ENCODE measurements around the gene DCLK2. TPM values are rescaled to one million over a fixed set of nuclear protein-coding genes. Genes with fewer than 3 reads are reported as not detected.

Gene DCLK2
- total and polyA plus RNA-seq, 2 of the 8 experiments (the other 6 are each of a cell fraction or from before 2014, with no cell fraction given) = 0.32 to 0.37 TPM

DNA sequence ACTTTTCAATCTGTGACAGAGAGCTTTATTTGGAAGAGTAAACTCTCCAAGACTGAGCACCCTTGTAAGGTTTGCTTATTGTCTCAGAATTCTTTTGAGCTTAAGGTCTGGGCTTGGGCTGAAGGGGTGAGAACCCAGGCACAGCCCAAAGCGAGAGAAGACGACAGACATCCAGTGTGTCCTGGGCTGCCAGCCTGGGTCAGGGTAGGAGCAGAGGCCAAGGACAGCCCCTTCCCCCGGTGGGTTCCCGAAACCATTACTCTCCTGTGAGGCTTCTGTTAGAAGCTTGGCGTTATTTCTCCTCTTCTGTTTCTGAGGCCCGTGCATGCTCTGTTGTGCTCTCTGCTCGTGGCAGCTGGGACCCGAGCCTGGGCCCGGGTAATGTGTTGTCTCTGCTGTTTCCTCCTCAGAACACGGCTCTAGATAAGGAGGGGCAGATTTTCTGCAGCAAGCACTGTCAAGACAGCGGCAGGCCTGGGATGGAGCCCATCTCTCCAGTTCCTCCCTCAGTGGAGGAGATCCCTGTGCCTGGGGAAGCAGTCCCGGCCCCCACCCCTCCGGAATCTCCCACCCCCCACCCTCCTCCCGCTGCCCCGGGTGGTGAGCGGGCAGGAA lies 177.5 kb downstream of the DCLK2 start (continued):
- TF ChIP-seq KDM4A (IDR thresholded peaks at IDR 0.05; ENCODE audit: low read depth, low read length, severe bottlenecking) = no peak
- no peak for TF ChIP-seq TAF7 (optimal IDR thresholded peaks at IDR 0.05; ENCODE audit: borderline replicate concordance, low read depth, low read length)
- TF ChIP-seq SIRT6 (IDR thresholded peaks at IDR 0.05; ENCODE audit: low read length) = no peak
- no peak for TF ChIP-seq HDAC6 (IDR thresholded peaks at IDR 0.05; ENCODE audit: low read depth, low read length)
- no peak for TF ChIP-seq NRF1 (IDR thresholded peaks at IDR 0.05; ENCODE audit: low read depth, low read length)
- no peak for TF ChIP-seq TBP (IDR thresholded peaks at IDR 0.05; ENCODE audit: low read depth, low read length)
- TF ChIP-seq TCF12 (IDR thresholded peaks at IDR 0.05; ENCODE audit: low read depth, low read length) = no peak
- TF ChIP-seq, protein P1, sequence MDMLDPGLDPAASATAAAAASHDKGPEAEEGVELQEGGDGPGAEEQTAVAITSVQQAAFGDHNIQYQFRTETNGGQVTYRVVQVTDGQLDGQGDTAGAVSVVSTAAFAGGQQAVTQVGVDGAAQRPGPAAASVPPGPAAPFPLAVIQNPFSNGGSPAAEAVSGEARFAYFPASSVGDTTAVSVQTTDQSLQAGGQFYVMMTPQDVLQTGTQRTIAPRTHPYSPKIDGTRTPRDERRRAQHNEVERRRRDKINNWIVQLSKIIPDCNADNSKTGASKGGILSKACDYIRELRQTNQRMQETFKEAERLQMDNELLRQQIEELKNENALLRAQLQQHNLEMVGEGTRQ (IDR thresholded peaks at IDR 0.05; ENCODE audit: low read length) = no peak
